Measurements from ENCODE around the gene PPDPF.

- TF ChIP-seq CTCF (IDR thresholded peaks at IDR 0.05; ENCODE audit: insufficient read depth, low read depth, low read length) (no peak), EZH2 (IDR thresholded peaks at IDR 0.05; ENCODE audit: insufficient read depth, low read length) (no peak)
Observed at GRCh38 chr20:63496596-63497120, 23.9 kb upstream of the PPDPF start.

All from astrocyte (in vitro differentiated cells and primary cell).